ENCODE results near the gene GRXCR1. TPM values are rescaled to one million over a fixed set of nuclear protein-coding genes. Genes with fewer than 3 reads are reported as not detected.

The GRXCR1 gene
- polyA plus RNA-seq, 2 of the 4 experiments (the other 2 are of a cell fraction), result not detected

DNA sequence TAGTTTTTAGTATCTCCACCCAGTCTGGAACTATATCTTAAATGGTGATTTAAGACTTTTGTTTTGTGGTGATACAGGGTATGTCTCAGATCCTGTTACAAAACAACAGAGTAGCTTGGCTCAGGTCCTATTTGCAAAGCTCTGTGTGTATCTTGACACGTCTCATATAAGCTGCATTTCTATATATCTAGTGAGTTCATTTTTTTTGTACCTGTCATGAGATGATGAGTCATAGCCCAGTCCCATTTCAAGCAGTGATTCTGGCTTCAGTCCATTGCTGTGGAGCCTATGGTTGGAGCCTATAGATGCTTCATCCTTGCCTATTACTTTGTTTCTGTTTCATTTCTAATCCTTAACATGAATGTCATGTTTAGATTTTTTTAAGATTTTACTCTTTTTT is 23.0 kb downstream of the GRXCR1 start:
- H3K9me3 ChIP-seq, result no peaks in the 10 kb centered on the region
- ChIA-PET POLR2A (no interaction called here), CTCF (no interaction called here)
- DNase-seq (ENCODE audit: low read depth in 1 of 2, low spot score in 1 of 2), result no peak
- no peak for ATAC-seq
- no peak overlapping the region for H3K27ac ChIP-seq
- H3K4me2 ChIP-seq, result no peak overlapping the region
- TF ChIP-seq SREBF2 (IDR thresholded peaks at IDR 0.05) (no peak), FOSL2 (IDR thresholded peaks at IDR 0.05) (no peak), FOSL2 (CRISPR knock-in tag; IDR thresholded peaks at IDR 0.05) (0 out of 2 replicates have a peak, but pooled peaks have one; percentile 19)
- TF ChIP-seq, protein P1, sequence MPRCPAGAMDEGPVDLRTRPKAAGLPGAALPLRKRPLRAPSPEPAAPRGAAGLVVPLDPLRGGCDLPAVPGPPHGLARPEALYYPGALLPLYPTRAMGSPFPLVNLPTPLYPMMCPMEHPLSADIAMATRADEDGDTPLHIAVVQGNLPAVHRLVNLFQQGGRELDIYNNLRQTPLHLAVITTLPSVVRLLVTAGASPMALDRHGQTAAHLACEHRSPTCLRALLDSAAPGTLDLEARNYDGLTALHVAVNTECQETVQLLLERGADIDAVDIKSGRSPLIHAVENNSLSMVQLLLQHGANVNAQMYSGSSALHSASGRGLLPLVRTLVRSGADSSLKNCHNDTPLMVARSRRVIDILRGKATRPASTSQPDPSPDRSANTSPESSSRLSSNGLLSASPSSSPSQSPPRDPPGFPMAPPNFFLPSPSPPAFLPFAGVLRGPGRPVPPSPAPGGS (IDR thresholded peaks at IDR 0.05), result no peak
- TF ChIP-seq, protein P2, sequence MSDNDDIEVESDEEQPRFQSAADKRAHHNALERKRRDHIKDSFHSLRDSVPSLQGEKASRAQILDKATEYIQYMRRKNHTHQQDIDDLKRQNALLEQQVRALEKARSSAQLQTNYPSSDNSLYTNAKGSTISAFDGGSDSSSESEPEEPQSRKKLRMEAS (IDR thresholded peaks at IDR 0.05), result no peak
- H3K4me3 ChIP-seq, result no peak overlapping the region
- WGBS (ENCODE audit: missing lambda C conversion rate), result 9% methylated on average over 1 of the region's 1 CpG
- no peaks in the 10 kb centered on the region for H3K4me1 ChIP-seq
- no peak for FAIRE-seq

DNA sequence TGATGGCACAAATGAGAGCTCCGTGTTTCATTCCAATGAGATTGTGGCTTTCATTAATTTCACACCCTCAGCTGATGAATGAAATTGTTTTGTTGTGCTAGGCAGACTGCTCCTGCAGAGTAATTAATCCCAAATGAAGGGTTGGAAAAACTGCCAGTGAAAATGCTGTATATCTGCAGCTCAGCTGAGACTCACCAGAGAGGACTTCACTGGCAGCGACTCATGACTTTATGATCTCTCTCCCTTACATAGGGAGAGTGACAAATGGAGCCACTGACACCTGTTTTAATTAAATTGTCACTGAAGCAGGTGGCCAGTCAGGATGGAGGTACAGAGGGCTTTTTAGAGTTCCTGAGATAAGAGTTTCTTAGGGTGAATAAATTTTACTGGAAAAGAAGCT is 24.8 kb downstream of the GRXCR1 start:
- TF ChIP-seq TP53 (CRISPR knock-in tag; IDR thresholded peaks at IDR 0.05), result no peak
- TF ChIP-seq, protein P3, sequence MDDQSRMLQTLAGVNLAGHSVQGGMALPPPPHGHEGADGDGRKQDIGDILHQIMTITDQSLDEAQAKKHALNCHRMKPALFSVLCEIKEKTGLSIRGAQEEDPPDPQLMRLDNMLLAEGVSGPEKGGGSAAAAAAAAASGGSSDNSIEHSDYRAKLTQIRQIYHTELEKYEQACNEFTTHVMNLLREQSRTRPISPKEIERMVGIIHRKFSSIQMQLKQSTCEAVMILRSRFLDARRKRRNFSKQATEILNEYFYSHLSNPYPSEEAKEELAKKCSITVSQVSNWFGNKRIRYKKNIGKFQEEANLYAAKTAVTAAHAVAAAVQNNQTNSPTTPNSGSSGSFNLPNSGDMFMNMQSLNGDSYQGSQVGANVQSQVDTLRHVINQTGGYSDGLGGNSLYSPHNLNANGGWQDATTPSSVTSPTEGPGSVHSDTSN (IDR thresholded peaks at IDR 0.05), result no peak
- no peak for TF ChIP-seq MAZ (IDR thresholded peaks at IDR 0.05; ENCODE audit: borderline replicate concordance, low read depth, low read length)
- TF ChIP-seq HOXB5 (CRISPR knock-in tag; IDR thresholded peaks at IDR 0.05), result no peak
- TF ChIP-seq EHMT2 (IDR thresholded peaks at IDR 0.05; ENCODE audit: low read depth), result no peak
- TF ChIP-seq EHF (CRISPR knock-in tag; IDR thresholded peaks at IDR 0.05), result no peak
- TF ChIP-seq KDM5A (IDR thresholded peaks at IDR 0.05), result no peak
- TF ChIP-seq ZFP36 (IDR thresholded peaks at IDR 0.05; ENCODE audit: borderline replicate concordance, partially characterized antibody), result no peak
- no peak for TF ChIP-seq POLR2A (IDR thresholded peaks at IDR 0.05; ENCODE audit: low read length)
- TF ChIP-seq, protein P2 (IDR thresholded peaks at IDR 0.05), result no peak
- TF ChIP-seq HEYL (CRISPR knock-in tag; IDR thresholded peaks at IDR 0.05), result no peak
- TF ChIP-seq PHF8 (IDR thresholded peaks at IDR 0.05; ENCODE audit: borderline replicate concordance, low read depth), result no peak
- TF ChIP-seq HDAC2 (IDR thresholded peaks at IDR 0.05), result no peak
- TF ChIP-seq ELK1 (IDR thresholded peaks at IDR 0.05; ENCODE audit: low read depth, low read length), result no peak
- no peak for TF ChIP-seq NPAS2 (CRISPR knock-in tag; IDR thresholded peaks at IDR 0.05; ENCODE audit: borderline replicate concordance)
- TF ChIP-seq CHD2 (IDR thresholded peaks at IDR 0.05; ENCODE audit: low read length, partially characterized antibody), result no peak
- 11% methylated on average over 2 of the region's 2 CpGs for WGBS (ENCODE audit: missing lambda C conversion rate)
- no peak for DNase-seq (ENCODE audit: low read depth in 1 of 2, low spot score in 1 of 2)
- no peak overlapping the region for H3K4me3 ChIP-seq
- H3K9me3 ChIP-seq, result no peaks in the 10 kb centered on the region
- no peak overlapping the region for H3K4me2 ChIP-seq
- ChIA-PET CTCF (no interaction called here), POLR2A (no interaction called here)
- H3K4me1 ChIP-seq, result no peaks in the 10 kb centered on the region
- H3K27ac ChIP-seq, result no peak overlapping the region
- no peak for FAIRE-seq
- ATAC-seq, result no peak

GRCh38 chr4:42923431-42923830 is 30.9 kb downstream of the GRXCR1 start:
- Histone ChIP-seq H3K4me2 (no peak overlapping the region), H3K4me1 (no peaks in the 10 kb centered on the region), H3K4me3 (no peak overlapping the region), H3K27ac (no peak overlapping the region), H3K9me3 (no peaks in the 10 kb centered on the region)
- DNase-seq (ENCODE audit: low read depth in 1 of 2, low spot score in 1 of 2) (no peak), FAIRE-seq (no peak), ATAC-seq (no peak)
- ChIA-PET POLR2A (no interaction called here), CTCF (no interaction called here)
- TF ChIP-seq EHMT2 (IDR thresholded peaks at IDR 0.05; ENCODE audit: low read depth) (no peak), SREBF2 (IDR thresholded peaks at IDR 0.05) (no peak), EP300 (IDR thresholded peaks at IDR 0.05) (no peak), CBX2 (IDR thresholded peaks at IDR 0.05; ENCODE audit: borderline replicate concordance, low read depth) (no peak), ATOH8 (CRISPR knock-in tag; IDR thresholded peaks at IDR 0.05; ENCODE audit: low read depth) (no peak), HEYL (CRISPR knock-in tag; IDR thresholded peaks at IDR 0.05) (no peak), E2F6 (IDR thresholded peaks at IDR 0.05; ENCODE audit: borderline replicate concordance, low read depth) (no peak), HOXB13 (CRISPR knock-in tag; IDR thresholded peaks at IDR 0.05; ENCODE audit: low read depth) (no peak), FOXS1 (CRISPR knock-in tag; IDR thresholded peaks at IDR 0.05) (no peak), EHF (CRISPR knock-in tag; IDR thresholded peaks at IDR 0.05) (no peak), CEBPB (IDR thresholded peaks at IDR 0.05) (no peak), ZC3H11A (IDR thresholded peaks at IDR 0.05) (no peak)
- TF ChIP-seq, protein P1 (IDR thresholded peaks at IDR 0.05), result no peak
- TF ChIP-seq, protein P4, sequence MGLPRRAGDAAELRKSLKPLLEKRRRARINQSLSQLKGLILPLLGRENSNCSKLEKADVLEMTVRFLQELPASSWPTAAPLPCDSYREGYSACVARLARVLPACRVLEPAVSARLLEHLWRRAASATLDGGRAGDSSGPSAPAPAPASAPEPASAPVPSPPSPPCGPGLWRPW (IDR thresholded peaks at IDR 0.05), result no peak

Measured in A549 (cell line).